Gastrocnemius medialis (tissue), 4 donors: Measurements from ENCODE around the gene APEH.

Source experiments
- CTCF ChIP-seq, 5 experiments: fragments of 450-650 bp in 3 of 5; fragments of 200-600 bp in 2 of 5; sonication (generic) in 2 of 5; IDR thresholded peaks in 4 of 5; conservative IDR thresholded peaks in 1 of 5; 1 replicate in 4 of 5; 2 replicates in 1 of 5; pipeline ENCODE4 v1.5.1; 2016 to 2019; ENCODE audit warnings: antibody characterized with exemption in 5 of 5, mild to moderate bottlenecking in 3 of 5, moderate library complexity in 3 of 5
- POLR2A ChIP-seq, 2 donors: fragments of 450-650 bp; IDR thresholded peaks; one replicate each; pipeline ENCODE4 v1.6.1; 2017; ENCODE audit warnings: antibody characterized with exemption in 2 of 2, mild to moderate bottlenecking in 2 of 2, moderate library complexity in 2 of 2

DNA sequence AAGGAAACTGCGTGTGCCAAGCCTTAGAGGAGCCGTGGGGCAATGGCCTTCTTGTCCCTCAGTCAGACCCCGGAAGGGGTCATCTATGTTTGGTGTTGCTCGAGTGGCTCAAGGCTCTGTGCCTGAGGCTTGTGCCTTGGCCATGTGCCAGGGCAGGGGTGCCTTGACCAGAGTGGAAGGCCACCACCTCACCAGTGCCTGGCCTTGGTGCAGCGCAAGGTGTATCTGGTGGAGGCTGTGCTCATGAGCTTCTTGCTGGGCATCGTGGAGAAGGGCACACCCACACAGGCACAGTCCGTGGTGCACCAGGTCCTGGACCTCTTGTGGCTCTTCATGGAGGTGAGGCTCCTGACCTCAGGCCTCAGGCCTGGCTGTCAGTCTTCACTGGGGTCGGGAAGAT is 25.9 kb downstream of the APEH start:
- TF ChIP-seq CTCF (IDR thresholded peaks at IDR 0.05 in 4 of 5, conservative IDR thresholded peaks at IDR 0.05 in 1 of 5) (no peak), POLR2A (IDR thresholded peaks at IDR 0.05) (no peak)
